ENCODE results near the gene CARMIL3.

GRCh38 chr14:24069411-24069735 lies 17.6 kb downstream of the CARMIL3 start:
- no peak for TF ChIP-seq CTCF (IDR thresholded peaks at IDR 0.05; ENCODE audit: low read depth, low read length)
- no peak for TF ChIP-seq POLR2A (IDR thresholded peaks at IDR 0.05; ENCODE audit: extremely low read depth, insufficient read length)
- TF ChIP-seq MAX (IDR thresholded peaks at IDR 0.05; ENCODE audit: low read depth, low read length) = no peak

Data from NB4 (cell line).